ENCODE results near the gene PCSK2.
A peak's percentile ranks its signal among the peaks of the same experiment; 100 is the strongest.

Gene PCSK2

GRCh38 chr20:17298171-17298570 is 71.3 kb downstream of the PCSK2 start:
- H3K27me3 Mint-ChIP-seq: no peaks in the 10 kb centered on the region
- no peaks in the 10 kb centered on the region for H3K4me1 Mint-ChIP-seq
- peaks cover 0 to 8% of the 10 kb centered on the region in 2 donors for H3K9me3 Mint-ChIP-seq

GRCh38 chr20:17298751-17299150 is 71.9 kb downstream of the PCSK2 start:
- Mint-ChIP-seq H3K27me3 (no peaks in the 10 kb centered on the region), H3K9me3 (peaks cover 0 to 8% of the 10 kb centered on the region in 2 donors), H3K27ac (no peak overlapping the region), H3K4me1 (no peaks in the 10 kb centered on the region), H3K4me3 (no peak overlapping the region)
- ATAC-seq (no peak), DNase-seq (no peak)

More at GRCh38 chr20:17298171-17298570, 71.3 kb downstream of the PCSK2 start:
- no peak for ATAC-seq
- Mint-ChIP-seq H3K27ac (no peak overlapping the region), H3K4me3 (no peak overlapping the region)
- DNase-seq: no peak

GRCh38 chr20:17300113-17300512 is 73.3 kb downstream of the PCSK2 start:
- no peak overlapping the region for H3K4me3 Mint-ChIP-seq
- DNase-seq (no peak), ATAC-seq (no peak)
- H3K4me1 Mint-ChIP-seq: no peaks in the 10 kb centered on the region
- H3K27ac Mint-ChIP-seq: no peak overlapping the region
- no peaks in the 10 kb centered on the region for H3K27me3 Mint-ChIP-seq
- H3K9me3 Mint-ChIP-seq: peaks cover 0 to 8% of the 10 kb centered on the region in 2 donors

GRCh38 chr20:17304774-17305173 is 77.9 kb downstream of the PCSK2 start:
- no peaks in the 10 kb centered on the region for H3K27me3 Mint-ChIP-seq
- no peaks in the 10 kb centered on the region for H3K4me1 Mint-ChIP-seq
- H3K4me3 Mint-ChIP-seq: no peak overlapping the region
- H3K27ac Mint-ChIP-seq: no peak overlapping the region
- DNase-seq: no peak
- peaks cover 10 to 14% of the 10 kb centered on the region in 2 donors for H3K9me3 Mint-ChIP-seq
- ATAC-seq: no peak

- ATAC-seq (no peak), DNase-seq (no peak)
- Mint-ChIP-seq H3K4me3 (no peak overlapping the region), H3K27ac (no peak overlapping the region), H3K9me3 (peaks cover 12 to 14% of the 10 kb centered on the region in 2 donors), H3K27me3 (no peaks in the 10 kb centered on the region), H3K4me1 (no peaks in the 10 kb centered on the region)
These were observed 79.6 kb downstream of the PCSK2 start for GRCh38 chr20:17306427-17306826.

GRCh38 chr20:17314264-17314663 is 87.4 kb downstream of the PCSK2 start:
- Mint-ChIP-seq H3K27ac (no peak overlapping the region), H3K4me3 (no peak overlapping the region)
- DNase-seq: no peak

DNA sequence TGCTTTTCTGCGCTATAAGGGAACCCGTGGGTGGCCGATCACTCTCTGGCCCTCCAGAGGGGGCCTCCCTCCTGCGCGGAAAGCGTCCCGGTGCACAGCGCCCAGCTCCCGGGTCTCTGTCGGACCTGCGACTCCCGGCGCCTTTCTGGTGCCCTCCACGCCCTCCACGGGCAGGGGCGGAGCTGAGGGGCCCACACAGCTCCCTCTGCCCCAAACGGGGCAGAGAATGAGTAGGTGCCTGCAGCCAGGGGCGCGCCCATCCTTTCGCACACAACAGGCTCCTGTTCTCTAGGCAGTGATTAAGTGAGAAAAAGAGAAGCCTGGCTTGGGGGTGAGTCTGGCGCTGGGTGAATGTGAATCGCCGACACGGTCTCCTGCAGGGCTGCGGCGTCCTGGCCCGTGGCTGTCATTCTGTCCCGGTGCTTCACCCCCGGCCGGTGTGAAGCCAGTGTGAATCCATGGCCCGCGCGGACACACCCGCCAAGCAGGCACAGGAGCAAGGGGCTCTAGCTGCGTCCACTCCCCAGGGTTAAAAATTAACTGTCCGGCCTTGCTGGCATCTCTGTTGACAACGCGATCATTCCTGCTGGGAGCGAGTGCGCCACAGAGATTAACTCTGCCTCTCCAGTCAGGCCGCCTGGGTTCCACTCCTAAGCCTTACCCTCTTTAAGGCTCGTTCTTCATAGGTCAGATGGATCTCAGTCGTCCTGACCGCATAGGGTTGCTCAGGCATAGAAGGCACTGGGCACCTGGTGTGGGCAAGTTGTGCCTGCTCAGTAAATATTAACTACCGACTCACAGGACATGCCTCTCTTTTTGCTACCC is 88.8 kb downstream of the PCSK2 start:
- no peaks in the 10 kb centered on the region for H3K9me3 Mint-ChIP-seq
- no peak overlapping the region for H3K27ac Mint-ChIP-seq
- peaks cover 40% of the 10 kb centered on the region for H3K27me3 Mint-ChIP-seq
- DNase-seq (no peak), ATAC-seq (peak; percentile 9)
- no peak overlapping the region for H3K4me3 Mint-ChIP-seq
- H3K4me1 Mint-ChIP-seq: no peaks in the 10 kb centered on the region

More at GRCh38 chr20:17314264-17314663, 87.4 kb downstream of the PCSK2 start:
- ATAC-seq: no peak
- Mint-ChIP-seq H3K9me3 (peaks cover 0 to 4% of the 10 kb centered on the region in 2 donors), H3K27me3 (peaks cover 40% of the 10 kb centered on the region), H3K4me1 (no peaks in the 10 kb centered on the region)

DNA sequence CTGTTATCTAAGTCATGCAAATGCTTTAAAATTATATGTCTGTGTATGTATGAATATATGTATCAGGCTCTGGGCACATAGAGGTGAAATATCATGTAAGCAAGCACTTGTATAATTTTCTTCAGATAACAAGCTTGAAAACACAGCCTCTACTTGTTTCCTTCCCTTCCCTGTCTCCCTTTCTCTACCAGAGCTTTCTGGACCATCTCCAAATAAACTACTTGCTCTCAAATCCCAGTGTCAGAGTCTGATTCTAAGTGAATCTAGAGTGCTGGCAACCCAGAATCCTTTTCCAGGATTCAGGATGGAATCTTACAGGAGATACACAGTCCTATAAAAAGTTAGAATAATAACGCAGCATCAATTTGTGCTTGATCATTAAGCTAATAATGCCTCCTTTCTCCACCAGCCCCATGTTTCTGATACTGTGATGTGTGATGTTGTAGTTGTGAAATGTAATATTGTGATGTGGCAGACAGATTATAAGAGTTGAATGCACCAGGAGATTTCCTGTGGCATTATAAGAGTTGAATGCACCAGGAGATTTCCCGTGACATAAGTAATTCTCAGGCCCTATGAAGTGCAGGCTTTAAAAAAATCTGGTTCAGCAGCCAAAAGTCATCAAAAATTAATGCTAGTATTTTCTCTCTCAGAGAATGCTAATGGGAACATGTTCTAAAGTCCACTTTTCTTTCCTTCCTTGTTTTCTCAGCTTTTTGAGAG is 89.6 kb downstream of the PCSK2 start:
- Mint-ChIP-seq H3K27me3 (peaks cover 40% of the 10 kb centered on the region), H3K4me1 (no peaks in the 10 kb centered on the region), H3K4me3 (no peak overlapping the region), H3K9me3 (no peaks in the 10 kb centered on the region), H3K27ac (no peak overlapping the region)
- DNase-seq (no peak), ATAC-seq (no peak)

GRCh38 chr20:17317341-17317740 is 90.5 kb downstream of the PCSK2 start:
- no peak overlapping the region for H3K27ac Mint-ChIP-seq
- no peak overlapping the region for H3K4me3 Mint-ChIP-seq
- ATAC-seq (no peak), DNase-seq (no peak)
- H3K4me1 Mint-ChIP-seq: no peaks in the 10 kb centered on the region
- H3K27me3 Mint-ChIP-seq: peaks cover 40% of the 10 kb centered on the region
- no peaks in the 10 kb centered on the region for H3K9me3 Mint-ChIP-seq

DNA sequence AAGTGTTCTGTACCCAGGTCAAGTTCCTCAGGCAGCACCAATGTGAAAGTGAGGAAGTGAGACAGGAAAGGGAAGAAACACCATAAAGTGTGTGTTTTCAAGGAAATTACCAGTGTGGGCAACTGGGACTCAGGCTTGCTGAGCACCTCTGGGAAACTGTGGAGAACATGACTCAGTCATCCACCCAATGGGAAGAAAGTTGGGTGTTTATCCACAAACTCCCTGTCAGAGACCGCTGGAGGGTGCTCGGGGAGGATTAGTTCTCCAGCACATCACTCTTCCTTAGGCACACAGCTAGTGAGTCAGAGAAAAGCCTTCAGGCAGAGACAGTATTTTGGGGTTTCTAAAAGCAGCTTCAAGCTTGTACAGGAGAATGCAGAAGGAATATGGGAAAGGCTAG is 93.6 kb downstream of the PCSK2 start:
- no peaks in the 10 kb centered on the region for H3K4me1 Mint-ChIP-seq
- DNase-seq: no peak
- H3K27ac Mint-ChIP-seq: no peak overlapping the region
- H3K9me3 Mint-ChIP-seq: no peaks in the 10 kb centered on the region
- H3K27me3 Mint-ChIP-seq: peaks cover 32% of the 10 kb centered on the region
- no peak overlapping the region for H3K4me3 Mint-ChIP-seq
- ATAC-seq: no peak

DNA sequence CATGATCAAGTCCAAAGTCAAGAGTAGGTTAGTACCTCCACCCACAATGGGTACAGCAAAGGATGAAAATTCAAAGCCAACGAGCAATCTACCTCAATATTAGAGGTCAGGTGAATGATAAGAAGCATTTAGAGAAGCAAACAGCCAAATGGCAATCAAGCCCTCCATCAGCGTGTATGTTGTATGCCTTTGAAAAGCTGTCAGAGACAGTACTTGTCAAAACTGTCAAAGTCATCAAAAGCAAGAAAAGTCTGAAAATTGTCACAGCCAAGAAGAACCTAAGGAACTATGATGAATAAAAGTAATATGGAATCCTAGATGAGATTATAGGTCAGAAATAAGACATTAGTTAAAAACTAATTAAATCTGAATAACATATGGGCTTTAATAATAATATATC is 99.3 kb downstream of the PCSK2 start:
- no peaks in the 10 kb centered on the region for H3K9me3 Mint-ChIP-seq
- H3K4me1 Mint-ChIP-seq: no peaks in the 10 kb centered on the region
- DNase-seq (no peak), ATAC-seq (no peak)
- H3K27me3 Mint-ChIP-seq: peaks cover 36% of the 10 kb centered on the region
- no peak overlapping the region for H3K27ac Mint-ChIP-seq
- no peak overlapping the region for H3K4me3 Mint-ChIP-seq

DNA sequence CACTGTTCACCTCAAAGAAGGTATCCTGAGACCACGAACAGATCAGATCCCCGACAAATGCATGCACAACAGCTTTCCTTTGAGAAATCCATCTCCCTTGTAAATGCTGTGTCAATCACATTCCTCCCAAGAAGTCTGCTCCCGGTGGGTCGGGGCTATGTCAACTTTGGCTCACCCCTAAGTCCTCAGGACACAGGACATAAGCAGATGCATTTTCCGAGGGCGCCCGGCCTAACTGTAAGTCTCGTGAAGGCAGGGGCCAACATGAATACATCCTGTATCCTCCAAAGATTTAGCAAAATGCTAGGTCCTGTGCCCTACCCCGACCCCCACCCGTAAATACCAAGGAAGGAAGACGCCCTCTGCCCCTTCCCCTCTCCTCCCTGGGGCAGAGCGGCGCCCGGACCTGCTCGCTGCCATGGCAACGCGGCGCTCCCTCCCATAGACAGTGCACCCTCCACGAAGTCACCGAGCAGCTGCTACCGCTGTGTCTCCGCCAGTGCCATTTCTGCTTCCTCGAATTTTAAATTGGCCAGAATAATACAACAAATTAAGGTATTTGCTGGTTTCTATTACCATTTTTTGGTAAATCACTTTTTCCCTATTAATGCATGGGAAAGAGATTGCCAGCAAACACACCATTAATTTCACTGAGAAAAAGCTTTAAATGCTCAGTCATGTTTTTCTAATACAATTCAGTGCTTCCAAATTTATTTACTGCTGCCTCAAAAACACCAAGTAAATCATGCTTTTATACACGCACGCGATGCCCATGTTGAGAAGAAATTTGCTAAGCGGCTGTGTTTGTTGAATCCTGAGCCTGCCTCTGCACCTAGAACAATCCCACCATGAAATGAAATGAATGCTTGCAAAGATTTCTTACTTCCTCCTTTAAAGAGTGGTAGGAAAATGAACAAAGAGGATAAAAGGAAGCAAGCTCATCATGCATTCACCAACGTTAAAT is 100.6 kb downstream of the PCSK2 start:
- ATAC-seq (no peak), DNase-seq (no peak)
- Mint-ChIP-seq H3K4me1 (no peaks in the 10 kb centered on the region), H3K9me3 (no peaks in the 10 kb centered on the region), H3K4me3 (no peak overlapping the region), H3K27me3 (peaks cover 36% of the 10 kb centered on the region), H3K27ac (peak overlapping the region in 1 of 2 donors; percentile 34)

GRCh38 chr20:17334932-17335331 is 108.1 kb downstream of the PCSK2 start:
- no peak for ATAC-seq
- H3K9me3 Mint-ChIP-seq: no peaks in the 10 kb centered on the region
- H3K4me3 Mint-ChIP-seq: no peak overlapping the region
- no peaks in the 10 kb centered on the region for H3K4me1 Mint-ChIP-seq
- DNase-seq: no peak
- no peak overlapping the region for H3K27ac Mint-ChIP-seq
- no peaks in the 10 kb centered on the region for H3K27me3 Mint-ChIP-seq

- H3K4me1 Mint-ChIP-seq: no peaks in the 10 kb centered on the region
- no peak overlapping the region for H3K27ac Mint-ChIP-seq
- ATAC-seq (no peak), DNase-seq (no peak)
- no peak overlapping the region for H3K4me3 Mint-ChIP-seq
- H3K27me3 Mint-ChIP-seq: peaks cover 7% of the 10 kb centered on the region
- no peaks in the 10 kb centered on the region for H3K9me3 Mint-ChIP-seq
These were observed 112.2 kb downstream of the PCSK2 start for GRCh38 chr20:17339000-17339399.

DNA sequence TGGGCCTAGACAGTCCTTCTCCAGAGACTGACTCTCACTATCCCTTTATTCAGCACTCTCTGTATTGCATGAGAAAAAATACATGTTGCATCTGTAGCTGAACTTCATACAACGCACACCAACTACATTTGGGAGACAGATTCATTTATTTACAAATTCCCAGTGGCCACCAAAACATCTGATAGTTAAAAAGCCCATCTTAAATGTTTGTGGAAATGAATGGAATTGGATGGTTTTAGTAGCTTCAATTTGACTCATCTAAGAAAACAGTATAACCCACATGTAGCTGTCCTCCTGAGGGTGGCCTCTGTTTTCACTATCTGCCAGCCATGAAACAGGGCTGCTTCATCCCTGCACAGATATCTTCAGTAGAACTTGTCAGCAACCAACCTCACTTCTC is 116.3 kb downstream of the PCSK2 start:
- Mint-ChIP-seq H3K9me3 (no peaks in the 10 kb centered on the region), H3K4me3 (no peak overlapping the region), H3K4me1 (no peaks in the 10 kb centered on the region), H3K27ac (no peak overlapping the region), H3K27me3 (peaks cover 28% of the 10 kb centered on the region)
- no peak for DNase-seq
- ATAC-seq: no peak
